ENCODE results near the gene IL17RB. TPM values are rescaled to one million over a fixed set of nuclear protein-coding genes. Genes with fewer than 3 reads are reported as not detected.

The IL17RB gene
- total RNA-seq, 6 experiments from 2014 or later: not detected

DNA sequence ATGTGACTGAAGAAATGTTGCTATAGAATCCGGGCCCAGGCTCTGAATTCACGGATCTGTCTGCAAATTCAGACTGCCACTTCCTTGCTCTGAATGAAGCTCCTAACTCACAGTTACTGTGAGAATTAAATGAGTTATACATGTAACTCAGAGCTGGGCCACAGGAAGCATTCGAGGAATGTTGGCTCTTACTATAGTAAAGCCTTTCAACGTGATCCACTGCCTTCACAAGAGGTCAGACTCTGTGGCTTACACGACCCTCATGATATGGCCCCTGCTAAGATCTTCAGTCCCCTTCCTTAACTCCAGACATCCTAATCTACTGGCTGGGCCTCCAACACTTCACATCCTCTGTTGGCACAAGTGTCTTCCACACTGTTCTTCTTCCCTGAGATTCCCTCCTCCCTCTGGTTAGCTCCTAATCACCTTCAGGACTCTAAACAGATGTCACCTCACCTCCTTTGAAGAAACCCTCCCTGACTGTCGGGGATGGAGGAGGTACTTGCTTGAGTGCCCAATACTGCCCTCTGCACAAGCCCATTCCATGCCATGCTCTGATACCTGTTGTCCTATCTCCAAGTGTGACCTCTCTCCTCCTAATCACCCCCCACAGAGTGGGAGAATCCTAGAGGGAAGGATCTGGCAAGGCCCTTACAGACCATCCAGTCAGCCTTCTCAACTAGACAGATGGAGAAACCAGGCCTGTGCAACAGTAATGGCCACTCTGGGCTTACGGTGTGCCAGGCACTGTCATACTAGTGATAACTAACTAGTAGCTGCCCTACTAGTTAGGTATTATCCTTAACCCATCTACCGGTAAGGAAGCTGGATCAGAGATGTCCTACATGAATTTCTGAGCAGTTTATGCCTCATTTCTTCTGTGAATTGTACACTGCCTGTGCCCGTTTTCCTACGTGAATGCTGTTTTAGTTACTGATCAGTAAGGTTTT, 34.3 kb downstream of the IL17RB start:
- H3K4me1 Mint-ChIP-seq (ENCODE audit: low read depth): peaks cover 22% of the 10 kb centered on the region
- no peak; the same call in 1 of the 2 replicates for TF ChIP-seq CTCF (IDR thresholded peaks at IDR 0.05)

DNA sequence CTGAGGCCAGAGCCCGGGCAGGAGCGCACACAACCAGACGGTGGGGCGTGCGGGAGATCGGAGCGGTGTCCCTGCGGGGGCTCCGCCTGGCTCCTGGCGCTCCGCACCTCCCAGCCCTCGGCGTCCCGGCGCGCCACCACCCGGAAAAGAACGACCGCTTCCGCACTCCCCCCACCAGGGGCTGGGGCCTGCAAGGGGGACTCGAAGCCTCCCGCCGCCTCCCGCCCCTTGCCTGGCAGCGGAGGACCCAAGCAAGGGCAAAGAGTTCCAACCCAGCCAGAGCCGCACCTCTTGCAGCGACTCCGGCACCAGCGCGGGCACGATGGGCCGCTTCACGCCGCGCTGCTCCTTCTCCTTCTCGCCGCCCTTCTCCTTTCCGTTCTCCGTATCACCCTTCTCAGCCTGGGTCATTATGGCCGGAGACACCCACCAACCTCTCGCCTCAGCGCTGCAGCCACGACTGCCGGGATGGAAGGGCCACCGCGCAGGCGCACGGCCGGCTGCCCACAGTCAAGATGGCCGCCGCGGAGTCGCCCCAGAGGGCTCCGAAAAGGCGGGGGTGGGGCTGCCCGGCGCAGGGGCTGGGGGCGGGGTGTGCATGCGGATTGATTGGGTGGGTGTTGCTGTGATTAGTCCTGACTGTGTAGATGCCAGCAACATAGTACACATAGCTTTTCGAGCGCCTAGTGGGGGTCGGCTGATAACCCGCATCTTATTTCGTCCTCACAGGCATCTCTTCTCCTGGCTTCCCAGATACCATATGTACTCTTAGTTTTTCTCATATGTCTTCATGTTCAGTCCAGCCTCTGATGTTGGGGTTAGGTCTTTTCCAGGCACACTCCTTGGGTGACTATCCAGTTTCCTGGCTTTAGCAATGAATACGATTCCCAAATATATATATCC, 35.6 kb downstream of the IL17RB start, which contains the start of gene ACTR8:
Gene ACTR8, minus strand, starts transcription at position 462 of the 903 bp plus-strand sequence. Its CDS starts 51 bp downstream, at position 411.
- Mint-ChIP-seq H3K27me3 (ENCODE audit: insufficient read depth) (no peaks in the 10 kb centered on the region), H3K4me3 (peak within 1 kb of the TSS; percentile 97), H3K4me1 (ENCODE audit: low read depth) (peaks cover 22% of the 10 kb centered on the region), H3K36me3 (ENCODE audit: low read depth) (peaks cover 26% of the 10 kb centered on the region), H3K9me3 (no peaks in the 10 kb centered on the region), H3K27ac (peak within 1 kb of the TSS; percentile 95)
- DNase-seq: peak; percentile 79
- TF ChIP-seq CTCF (IDR thresholded peaks at IDR 0.05): peak; percentile 62

More for the DNA sequence above, 34.3 kb downstream of the IL17RB start:
- Mint-ChIP-seq H3K27ac (peak overlapping the region; percentile 95), H3K9me3 (no peaks in the 10 kb centered on the region), H3K4me3 (peak overlapping the region; percentile 97), H3K27me3 (ENCODE audit: insufficient read depth) (no peaks in the 10 kb centered on the region), H3K36me3 (ENCODE audit: low read depth) (peaks cover 35% of the 10 kb centered on the region)
- DNase-seq: peak; percentile 17

GRCh38 chr3:53883008-53883407, 36.6 kb downstream of the IL17RB start:
- Mint-ChIP-seq H3K4me1 (ENCODE audit: low read depth) (peaks cover 22% of the 10 kb centered on the region), H3K27ac (no peak overlapping the region), H3K9me3 (no peaks in the 10 kb centered on the region), H3K4me3 (peak overlapping the region; percentile 97; the same call in 1 of the 2 replicates), H3K27me3 (ENCODE audit: insufficient read depth) (no peaks in the 10 kb centered on the region), H3K36me3 (ENCODE audit: low read depth) (peaks cover 16% of the 10 kb centered on the region)
- no peak for TF ChIP-seq CTCF (IDR thresholded peaks at IDR 0.05)
- DNase-seq: no peak

GRCh38 chr3:53884623-53885022, 38.3 kb downstream of the IL17RB start:
- no peak overlapping the region for H3K27ac Mint-ChIP-seq
- no peak for TF ChIP-seq CTCF (IDR thresholded peaks at IDR 0.05)
- H3K4me3 Mint-ChIP-seq: no peak overlapping the region
- H3K4me1 Mint-ChIP-seq (ENCODE audit: low read depth): peaks cover 28% of the 10 kb centered on the region
- H3K36me3 Mint-ChIP-seq (ENCODE audit: low read depth): peaks cover 18% of the 10 kb centered on the region
- no peaks in the 10 kb centered on the region for H3K27me3 Mint-ChIP-seq (ENCODE audit: insufficient read depth)
- no peaks in the 10 kb centered on the region for H3K9me3 Mint-ChIP-seq
- no peak for DNase-seq

DNA sequence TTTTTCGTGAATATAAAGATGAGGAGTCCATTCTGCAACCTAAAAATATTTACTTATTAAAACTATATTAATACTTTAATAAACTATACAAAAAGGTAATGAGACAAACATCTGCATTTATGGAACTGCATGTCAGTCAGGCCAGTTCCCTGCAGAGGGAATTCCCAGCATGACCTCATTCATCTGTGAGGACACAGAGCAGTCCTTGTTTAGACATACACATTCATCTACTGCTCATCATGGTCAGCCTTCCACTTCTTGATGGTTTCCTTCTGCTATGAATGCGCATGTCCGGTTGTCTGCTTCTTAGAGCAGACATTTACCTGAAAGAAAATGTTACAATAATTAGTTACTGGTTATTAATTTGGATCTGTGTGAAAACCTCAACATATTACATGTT, 38.9 kb downstream of the IL17RB start:
- H3K4me3 Mint-ChIP-seq: no peak overlapping the region
- no peak overlapping the region for H3K27ac Mint-ChIP-seq
- no peaks in the 10 kb centered on the region for H3K27me3 Mint-ChIP-seq (ENCODE audit: insufficient read depth)
- H3K36me3 Mint-ChIP-seq (ENCODE audit: low read depth): peaks cover 12% of the 10 kb centered on the region
- DNase-seq: no peak
- TF ChIP-seq CTCF (IDR thresholded peaks at IDR 0.05): no peak
- peaks cover 28% of the 10 kb centered on the region for H3K4me1 Mint-ChIP-seq (ENCODE audit: low read depth)
- no peaks in the 10 kb centered on the region for H3K9me3 Mint-ChIP-seq

Measured in HFFc6 (cell line).